Body of pancreas (tissue), 4 donors: ENCODE results near the gene SEC14L1.

ENCODE experiments used
- CTCF ChIP-seq, 7 experiments: fragments of 450-650 bp in 4 of 7; fragments of 200-600 bp in 3 of 7; sonication (generic) in 3 of 7; IDR thresholded peaks; one replicate each; pipeline ENCODE4 v1.5.1; 2016 to 2019; ENCODE audit warnings: antibody characterized with exemption in 7 of 7
- POLR2A ChIP-seq, 3 donors: fragments of 450-650 bp; IDR thresholded peaks; one replicate each; pipeline ENCODE4 v1.6.1; 2016; ENCODE audit warnings: antibody characterized with exemption in 3 of 3, mild to moderate bottlenecking in 2 of 3

GRCh38 chr17:77218902-77219301 is 78.1 kb downstream of the SEC14L1 start:
- no peak for TF ChIP-seq CTCF (IDR thresholded peaks at IDR 0.05)
- no peak for TF ChIP-seq POLR2A (IDR thresholded peaks at IDR 0.05)
